ENCODE results near the gene BMPR1A. TPM values are rescaled to one million over a fixed set of nuclear protein-coding genes. Genes with fewer than 3 reads are reported as not detected.
"Not testable (repeated sequence)": the region's sequence is repeated elsewhere in the genome, so short reads cannot be mapped to it uniquely, and the experiment has no call there.

The BMPR1A gene
- total RNA-seq, 1 experiment from 2014 or later: 21.4 TPM

GRCh38 chr10:86950349-86950748, 193.9 kb downstream of the BMPR1A start:
- peaks cover 13% of the 10 kb centered on the region for H3K27me3 Mint-ChIP-seq (ENCODE audit: unreplicated experiment)
- no peaks in the 10 kb centered on the region for H3K36me3 Mint-ChIP-seq (ENCODE audit: insufficient read depth, unreplicated experiment)
- BruUV-seq (replicated peaks): no TSS peak
- intact Hi-C loops (cut with micrococcal nuclease; ENCODE audit: unreplicated experiment): no loop called here
- no peak overlapping the region for H3K27ac Mint-ChIP-seq (ENCODE audit: unreplicated experiment)
- H3K9me3 Mint-ChIP-seq (ENCODE audit: low read depth, unreplicated experiment): no peaks in the 10 kb centered on the region
- DNase-seq: no peak
- CTCF ChIA-PET: no interaction called here
- H3K4me1 Mint-ChIP-seq (ENCODE audit: low read depth, unreplicated experiment): no peaks in the 10 kb centered on the region
- H3K4me3 Mint-ChIP-seq (ENCODE audit: low read depth, unreplicated experiment): no peak overlapping the region
- no peak for TF ChIP-seq CTCF (IDR thresholded peaks at IDR 0.05; ENCODE audit: unreplicated experiment)

- no peak for TF ChIP-seq CTCF (IDR thresholded peaks at IDR 0.05; ENCODE audit: unreplicated experiment)
- Mint-ChIP-seq H3K4me3 (ENCODE audit: low read depth, unreplicated experiment) (no peak overlapping the region), H3K36me3 (ENCODE audit: insufficient read depth, unreplicated experiment) (no peaks in the 10 kb centered on the region), H3K9me3 (ENCODE audit: low read depth, unreplicated experiment) (no peaks in the 10 kb centered on the region), H3K27me3 (ENCODE audit: unreplicated experiment) (peaks cover 11% of the 10 kb centered on the region), H3K27ac (ENCODE audit: unreplicated experiment) (no peak overlapping the region), H3K4me1 (ENCODE audit: low read depth, unreplicated experiment) (no peaks in the 10 kb centered on the region)
- intact Hi-C loops (cut with micrococcal nuclease; ENCODE audit: unreplicated experiment): no loop called here
- CTCF ChIA-PET: interaction anchor here (0.6 kb wide), 1 partner anchor 94 kb away, joined by 3 read pairs; no protein-coding TSS in a partner anchor
- BruUV-seq (replicated peaks): no TSS peak
- DNase-seq: no peak
Measured at GRCh38 chr10:86951184-86951761, 194.9 kb downstream of the BMPR1A start.

- no peak overlapping the region for H3K4me3 Mint-ChIP-seq (ENCODE audit: low read depth, unreplicated experiment)
- H3K27me3 Mint-ChIP-seq (ENCODE audit: unreplicated experiment): peaks cover 2% of the 10 kb centered on the region
- no TSS peak for BruUV-seq (replicated peaks)
- H3K4me1 Mint-ChIP-seq (ENCODE audit: low read depth, unreplicated experiment): no peaks in the 10 kb centered on the region
- no peak for TF ChIP-seq CTCF (IDR thresholded peaks at IDR 0.05; ENCODE audit: unreplicated experiment)
- CTCF ChIA-PET: no interaction called here
- no peaks in the 10 kb centered on the region for H3K36me3 Mint-ChIP-seq (ENCODE audit: insufficient read depth, unreplicated experiment)
- no peak for DNase-seq
- intact Hi-C loops (cut with micrococcal nuclease; ENCODE audit: unreplicated experiment): no loop called here
- no peak overlapping the region for H3K27ac Mint-ChIP-seq (ENCODE audit: unreplicated experiment)
- no peaks in the 10 kb centered on the region for H3K9me3 Mint-ChIP-seq (ENCODE audit: low read depth, unreplicated experiment)
Measured at GRCh38 chr10:86952106-86952505, 195.7 kb downstream of the BMPR1A start.

- DNase-seq; H3K27me3 Mint-ChIP-seq (ENCODE audit: unreplicated experiment); H3K36me3 Mint-ChIP-seq (ENCODE audit: insufficient read depth, unreplicated experiment); H3K27ac Mint-ChIP-seq (ENCODE audit: unreplicated experiment); CTCF ChIA-PET; intact Hi-C loops (cut with micrococcal nuclease; ENCODE audit: unreplicated experiment); H3K4me3 Mint-ChIP-seq (ENCODE audit: low read depth, unreplicated experiment); H3K4me1 Mint-ChIP-seq (ENCODE audit: low read depth, unreplicated experiment); H3K9me3 Mint-ChIP-seq (ENCODE audit: low read depth, unreplicated experiment); BruUV-seq (replicated peaks): not testable (repeated sequence)
Measured at GRCh38 chr10:86952697-86953096, 196.3 kb downstream of the BMPR1A start.

All from Calu3 (cell line).